Lung microvascular endothelial cell (primary cell): Measurements from ENCODE around the gene ZNF221. TPM values are rescaled to one million over a fixed set of nuclear protein-coding genes. Genes with fewer than 3 reads are reported as not detected.
"Not testable (repeated sequence)": the region's sequence is repeated elsewhere in the genome, so short reads cannot be mapped to it uniquely, and the experiment has no call there.

Source experiments
- DNase-seq, 2 donors: peaks; one replicate each; pipeline versions ENCODE4 v3.0.0 to v3.0.0-alpha.2; 2010; ENCODE audit warnings: low read depth in 2 of 2
- total RNA-seq: library from RNA; depleted of rRNA; stranded (reverse); fragments of >200 nt; gene quantifications from 2 replicates; pipeline ENCODE4 v1.2.1, GENCODE V29; 2014

The ZNF221 gene
- total RNA-seq = 3.3 and 4.0 TPM in 2 replicates

DNA sequence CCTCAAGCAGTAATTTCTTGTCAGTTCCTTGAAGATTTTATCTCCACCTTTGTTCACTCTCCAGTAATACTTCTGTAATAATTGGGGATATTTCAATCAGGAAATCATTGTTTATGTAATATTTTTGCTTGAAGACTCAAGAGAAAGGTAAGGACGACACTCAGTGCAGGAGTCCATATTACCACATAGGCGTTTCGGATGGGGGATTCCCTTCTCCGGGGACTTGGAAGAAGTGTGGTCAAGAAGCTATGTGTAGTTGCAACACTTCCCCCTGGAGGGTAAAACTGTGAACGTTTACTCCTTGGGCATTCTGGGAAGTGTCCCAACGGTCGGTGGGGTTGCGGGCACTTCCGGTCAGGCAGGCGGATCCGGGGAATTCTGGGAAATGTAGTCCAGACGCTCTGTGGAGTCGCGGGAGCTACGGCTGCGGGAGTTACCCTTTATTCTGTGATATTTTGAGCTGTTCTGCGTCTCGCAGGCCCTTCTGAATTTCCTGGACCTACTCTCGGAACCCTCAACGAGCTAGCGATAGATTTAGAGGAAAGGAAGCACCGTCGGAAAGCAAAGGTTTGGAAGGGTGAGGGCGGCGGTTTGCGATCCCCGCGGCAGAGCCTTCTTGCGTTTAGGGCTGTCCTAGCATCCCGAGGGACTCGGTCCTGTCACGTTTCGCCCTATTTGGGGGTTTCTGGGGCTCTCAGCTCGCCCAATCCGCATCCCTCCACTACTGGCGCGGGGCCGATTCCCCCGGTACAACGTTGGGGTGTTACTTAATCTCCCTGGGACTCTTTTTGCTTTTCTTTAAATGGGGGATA is at the start of gene ZNF221:
Gene ZNF221 (plus strand): TSS at position 395 of the 812 bp plus-strand sequence. CDS start 11,499 bp downstream, outside the sequence.
- DNase-seq = peak; percentile 84 to 97

DNA sequence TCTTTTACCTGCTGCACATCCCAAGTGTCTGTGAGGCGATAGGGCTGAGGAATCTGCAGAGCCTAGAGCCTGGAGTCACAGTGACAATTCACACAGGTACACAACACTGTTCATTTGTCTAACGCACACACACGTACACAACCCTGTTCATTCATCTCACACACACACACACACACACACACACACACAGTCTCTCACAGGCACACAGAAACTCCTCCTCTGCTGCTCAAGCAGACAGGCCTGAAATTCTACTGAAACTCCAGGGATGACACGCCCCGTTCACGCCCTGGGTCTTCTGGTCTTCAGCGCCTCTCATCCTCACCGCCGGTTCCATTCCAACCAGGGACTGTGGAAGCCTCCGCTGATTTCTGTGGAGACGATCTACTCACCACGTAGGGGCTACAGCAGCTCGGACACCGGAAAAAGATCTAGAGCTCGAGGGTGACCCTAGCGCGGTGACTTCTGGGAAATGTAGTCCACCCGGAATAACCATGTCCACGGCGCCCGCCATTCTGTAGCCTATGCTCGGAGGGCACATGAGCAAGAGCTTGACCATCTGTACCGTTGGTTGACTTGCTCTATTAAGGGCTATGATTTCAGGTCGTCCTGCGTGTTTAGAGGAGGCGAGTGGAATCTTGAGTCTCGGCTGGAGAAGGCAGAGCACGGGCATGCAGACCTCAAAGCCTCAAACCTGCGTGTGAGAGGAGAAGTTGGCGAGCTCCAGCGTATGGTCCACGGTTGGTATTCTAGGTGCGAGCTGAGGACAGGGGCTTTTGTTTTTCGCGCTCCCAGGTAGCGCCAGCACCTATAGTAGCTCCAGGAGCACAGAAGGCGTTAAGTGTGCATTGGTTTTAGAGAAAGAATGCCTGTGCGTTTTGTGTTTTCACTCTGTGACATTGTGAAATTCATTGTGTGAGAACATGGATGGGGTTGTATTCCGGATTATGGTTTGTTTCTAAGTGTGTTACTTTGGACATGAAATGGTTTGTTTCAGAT is 49.3 kb upstream of the ZNF221 start:
- peak; percentile 86 to 89 for DNase-seq

DNA sequence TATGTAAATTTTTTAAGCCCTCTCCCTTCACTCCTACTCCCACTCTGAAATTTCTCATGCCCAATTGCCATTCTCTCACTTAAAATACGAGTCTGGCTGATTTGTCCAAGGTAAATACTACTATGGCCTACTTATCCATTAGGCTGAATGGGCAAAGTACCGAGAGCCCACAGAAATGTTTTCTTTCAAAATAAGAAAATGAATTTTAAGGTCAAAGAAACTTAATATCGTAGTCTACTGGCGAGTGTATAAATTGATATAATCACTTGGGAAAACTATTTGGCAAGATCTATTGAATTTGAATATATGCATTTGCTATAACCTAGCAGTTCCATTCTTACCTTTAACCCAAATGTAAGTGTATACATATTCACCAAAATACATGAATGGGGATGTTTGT is 48.6 kb upstream of the ZNF221 start:
- no peak for DNase-seq

DNA sequence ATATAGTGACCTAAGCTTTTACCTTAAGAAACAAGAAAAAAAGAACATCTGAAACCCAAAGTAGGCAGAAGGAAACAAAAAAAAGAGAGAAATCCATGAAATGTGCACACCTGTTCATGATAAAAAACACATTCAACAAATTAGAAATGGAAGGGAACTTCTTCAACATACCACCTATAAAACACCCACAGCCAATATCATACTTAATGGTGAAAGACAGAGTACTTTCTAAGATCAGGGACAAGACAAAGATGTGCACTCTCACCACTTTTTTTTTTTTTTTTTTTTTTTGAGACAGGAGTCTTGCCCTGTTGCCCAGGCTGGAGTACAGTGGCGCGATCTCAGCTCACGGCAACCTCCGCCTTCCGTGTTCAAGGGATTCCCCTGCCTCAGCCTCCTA is 45.1 kb upstream of the ZNF221 start:
- DNase-seq = no peak

DNA sequence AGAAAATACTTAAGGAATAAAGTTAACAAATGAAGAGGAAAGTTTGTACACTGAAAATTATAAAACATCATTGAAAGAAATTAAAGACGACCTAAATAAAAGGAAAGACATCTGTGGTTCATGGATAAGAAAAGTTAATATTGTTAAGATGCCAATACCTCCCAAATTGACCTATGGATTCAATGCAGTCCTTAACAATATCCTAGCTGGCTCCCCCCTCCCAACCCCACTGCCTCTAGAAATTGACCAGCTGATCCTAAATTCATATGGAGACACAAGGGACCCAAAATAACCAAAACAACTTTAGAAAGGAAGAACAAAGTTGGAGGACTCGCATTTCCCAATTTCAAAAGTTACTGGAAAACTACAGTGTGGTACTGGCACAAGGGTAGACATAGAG is 44.3 kb upstream of the ZNF221 start:
- no peak for DNase-seq

DNA sequence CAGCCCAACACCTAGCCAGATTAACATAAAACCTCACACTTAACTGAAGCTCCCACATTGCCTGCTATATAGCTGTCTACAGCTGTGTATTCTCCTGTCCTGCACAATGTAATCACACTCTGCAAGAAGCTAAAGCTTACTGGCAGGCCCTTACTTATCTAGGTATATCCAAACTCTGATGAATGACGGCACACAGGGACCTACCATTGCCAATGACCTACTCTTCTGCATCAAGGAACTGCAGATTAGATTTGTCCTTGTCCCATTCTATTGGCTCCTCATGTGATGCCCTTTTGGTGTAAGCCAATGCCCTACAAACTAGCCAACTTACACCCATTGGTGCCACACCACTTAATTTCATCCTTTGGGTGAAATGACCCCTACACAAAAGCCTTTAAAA is 42.4 kb upstream of the ZNF221 start:
- no peak for DNase-seq

DNA sequence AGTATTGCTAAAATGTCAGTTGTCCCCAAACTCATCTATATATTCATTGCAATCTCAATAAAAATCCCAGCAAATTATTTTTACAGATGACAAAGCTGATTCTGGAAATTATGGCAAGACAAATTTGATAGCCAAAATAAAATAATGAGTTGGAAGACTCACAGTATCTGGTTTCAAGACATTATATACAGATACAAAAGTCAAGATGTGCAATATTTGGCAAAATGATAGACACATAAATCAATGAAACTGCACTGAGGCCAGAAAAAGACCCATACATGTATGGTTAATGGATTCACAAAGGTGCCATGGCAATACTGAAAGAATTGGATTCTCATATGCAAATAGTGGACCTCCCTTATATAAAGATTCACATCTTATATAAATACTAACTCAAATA is 40.1 kb upstream of the ZNF221 start:
- DNase-seq = no peak

DNA sequence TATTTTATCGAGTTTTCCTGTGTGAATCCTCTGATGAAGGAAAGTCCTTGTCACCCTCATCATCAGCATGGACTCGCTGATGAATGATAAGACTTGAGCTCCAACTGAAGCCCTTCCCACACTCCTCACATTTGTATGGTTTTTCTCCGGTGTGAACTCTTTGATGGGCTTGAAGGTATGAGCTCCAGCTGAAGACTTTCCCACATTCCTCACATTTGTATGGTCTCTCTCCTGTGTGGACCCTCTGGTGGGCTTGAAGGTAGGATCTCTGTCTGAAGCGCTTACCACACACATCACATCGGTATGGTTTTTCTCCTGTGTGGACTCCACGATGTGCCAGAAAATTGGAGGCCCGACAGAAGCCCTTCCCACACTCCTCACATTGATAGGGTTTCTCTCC is 37.6 kb upstream of the ZNF221 start:
- DNase-seq = peak in 1 of 2 donors; percentile 4

DNA sequence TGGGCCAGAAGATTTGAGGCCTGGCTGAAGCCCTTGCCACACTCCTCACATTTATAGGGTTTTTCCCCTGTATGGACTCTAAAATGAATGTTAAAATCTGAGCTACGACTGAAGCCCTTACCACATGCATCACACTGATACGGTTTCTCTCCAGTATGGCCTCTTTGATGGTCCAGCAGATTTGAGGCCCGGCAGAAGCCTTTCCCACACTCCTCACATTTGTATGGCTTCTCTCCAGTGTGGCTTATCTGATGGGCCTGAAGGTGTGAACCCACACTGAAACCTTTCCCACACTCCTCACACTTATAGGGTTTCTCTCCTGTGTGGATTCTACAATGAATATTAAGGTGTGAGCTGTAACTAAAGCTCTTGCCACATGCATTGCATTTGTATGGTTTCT is 37.0 kb upstream of the ZNF221 start:
- DNase-seq = no peak

DNA sequence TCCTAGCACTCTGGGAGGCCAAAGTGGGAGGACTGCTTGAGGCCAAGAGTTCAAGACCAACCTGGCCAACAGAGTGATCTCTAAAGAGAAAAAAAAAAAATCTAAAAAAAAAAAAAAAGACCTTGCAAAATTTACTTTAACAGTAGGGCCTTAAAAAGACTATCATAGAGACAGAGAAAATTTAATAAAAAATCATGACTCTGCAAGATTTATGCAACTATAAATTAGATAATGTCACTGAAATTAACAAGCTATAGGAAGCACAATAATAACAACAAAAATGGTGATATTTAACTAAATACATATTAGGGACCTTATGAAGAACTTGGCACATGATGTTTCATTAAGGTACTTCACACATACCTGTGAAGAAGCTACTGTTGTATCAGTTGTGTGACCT is 27.2 kb upstream of the ZNF221 start:
- DNase-seq = no peak

DNA sequence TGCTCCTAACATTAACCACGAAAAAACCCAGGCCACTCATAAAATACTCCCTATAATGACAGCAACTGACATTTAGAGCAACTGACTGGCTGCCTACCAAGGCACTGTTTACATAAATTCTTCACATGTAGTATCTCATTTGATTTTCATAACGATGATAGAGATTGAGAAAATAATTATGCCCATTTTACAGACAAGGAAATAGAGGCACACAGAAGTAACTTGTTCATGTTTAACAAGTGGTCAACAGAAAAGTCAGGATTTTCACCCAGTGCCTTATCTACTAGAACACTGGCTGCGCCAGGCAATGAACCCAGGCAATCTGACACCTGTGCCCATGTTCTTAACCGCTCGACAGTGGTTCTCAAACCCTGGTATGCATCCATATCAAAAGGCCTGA is 22.2 kb upstream of the ZNF221 start:
- no peak for DNase-seq

DNA sequence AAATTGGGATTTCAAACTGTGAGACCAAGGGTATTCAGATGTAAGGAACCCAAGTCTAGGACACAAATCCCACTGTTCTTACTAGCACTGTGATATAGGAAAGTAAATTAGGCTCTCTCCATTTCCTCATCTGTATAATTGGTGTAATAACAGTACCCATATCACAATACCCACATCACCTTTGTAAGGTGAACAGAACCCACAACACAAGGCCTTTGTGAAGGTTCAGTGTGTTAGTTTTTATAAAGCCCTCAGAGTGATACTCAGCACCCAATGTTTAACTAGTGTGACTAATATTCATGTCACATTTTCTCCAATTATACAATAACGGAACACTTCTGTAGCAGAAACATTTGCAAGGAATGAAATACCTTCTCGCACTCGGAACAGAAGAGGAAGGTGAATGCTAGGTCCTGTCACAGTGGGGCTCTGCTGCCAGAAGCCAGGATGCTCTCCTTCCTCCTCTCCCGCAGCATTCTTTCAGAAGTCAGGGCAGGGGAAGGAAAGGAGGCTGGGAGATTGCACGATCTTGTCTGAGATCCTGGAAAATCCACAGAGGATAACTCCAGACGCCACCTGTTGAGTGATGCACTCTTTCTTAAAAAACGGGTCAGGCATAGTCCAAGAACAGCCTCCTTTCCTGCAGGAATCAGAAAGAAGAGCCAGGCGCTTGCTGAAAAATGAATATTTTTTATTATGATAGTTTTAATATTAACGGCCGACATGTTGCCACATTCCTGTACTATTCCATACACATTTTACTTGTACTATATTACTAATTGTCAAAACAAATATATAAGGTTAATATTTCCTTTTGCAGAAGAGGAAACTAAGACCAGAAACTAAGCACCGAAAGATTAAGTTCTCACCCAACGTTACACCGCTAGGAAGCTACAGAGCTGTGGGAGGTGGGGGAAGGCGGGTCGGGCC is 16.7 kb upstream of the ZNF221 start:
- DNase-seq = peak in 1 of 2 donors; percentile 7

DNA sequence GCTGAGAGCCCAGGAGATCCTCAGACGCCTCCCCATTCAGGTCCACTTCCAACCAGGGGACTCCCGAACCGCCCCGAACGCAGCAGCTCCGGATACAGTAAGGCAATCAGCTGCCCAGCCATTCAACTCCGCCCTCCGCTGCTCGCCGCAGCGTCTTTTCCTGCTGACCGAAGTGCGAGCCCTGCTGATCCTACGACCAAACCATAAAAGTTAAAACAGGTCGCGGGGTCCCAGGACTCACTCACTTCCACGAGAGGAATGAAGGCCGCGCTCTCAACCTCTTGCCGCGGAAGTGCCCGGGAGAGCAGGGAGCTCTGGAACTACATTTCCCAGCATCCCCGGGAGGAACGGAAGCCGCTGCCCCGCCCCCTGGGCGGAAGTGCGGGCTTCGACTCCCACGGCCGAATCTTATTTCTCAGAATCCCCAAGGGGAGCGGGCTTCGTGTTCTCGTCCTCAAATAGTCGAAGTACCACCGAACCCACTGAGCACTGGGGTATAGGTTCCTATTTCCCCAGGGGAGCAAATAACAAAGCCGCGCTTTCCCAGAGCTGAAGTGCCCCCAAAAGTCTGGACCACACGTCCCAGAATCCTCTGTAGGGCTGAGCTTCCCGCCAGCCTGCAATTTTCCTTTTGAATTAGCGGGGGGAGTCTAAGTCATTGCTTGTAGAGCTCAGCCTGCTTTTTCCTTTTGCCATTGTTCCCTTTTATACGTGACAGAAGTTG is 15.9 kb upstream of the ZNF221 start, which contains the start of gene ZNF45:
Gene ZNF45 (minus strand): TSS at position 298 of the 724 bp plus-strand sequence. CDS start 13,097 bp downstream, outside the sequence.
- DNase-seq = peak; percentile 89 to 91

DNA sequence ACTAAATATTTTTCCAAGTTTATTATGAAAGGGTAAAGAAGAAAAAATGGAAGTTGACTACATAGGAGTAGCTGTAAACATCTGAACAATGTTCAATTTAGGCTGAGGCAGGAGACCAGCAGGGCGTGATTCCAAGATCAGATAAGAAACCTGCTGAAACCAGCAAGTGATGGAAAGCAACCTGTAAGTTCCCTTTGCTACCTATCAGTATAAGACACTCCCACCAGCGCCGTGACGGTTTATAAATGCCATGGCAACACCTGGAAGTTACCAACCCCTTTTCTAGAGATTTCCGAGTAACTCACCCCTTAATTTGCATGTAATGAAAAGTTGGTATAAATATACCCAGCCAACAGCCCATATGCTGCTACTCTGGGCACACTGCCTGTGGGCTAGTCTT is 14.8 kb upstream of the ZNF221 start:
- no peak for DNase-seq

DNA sequence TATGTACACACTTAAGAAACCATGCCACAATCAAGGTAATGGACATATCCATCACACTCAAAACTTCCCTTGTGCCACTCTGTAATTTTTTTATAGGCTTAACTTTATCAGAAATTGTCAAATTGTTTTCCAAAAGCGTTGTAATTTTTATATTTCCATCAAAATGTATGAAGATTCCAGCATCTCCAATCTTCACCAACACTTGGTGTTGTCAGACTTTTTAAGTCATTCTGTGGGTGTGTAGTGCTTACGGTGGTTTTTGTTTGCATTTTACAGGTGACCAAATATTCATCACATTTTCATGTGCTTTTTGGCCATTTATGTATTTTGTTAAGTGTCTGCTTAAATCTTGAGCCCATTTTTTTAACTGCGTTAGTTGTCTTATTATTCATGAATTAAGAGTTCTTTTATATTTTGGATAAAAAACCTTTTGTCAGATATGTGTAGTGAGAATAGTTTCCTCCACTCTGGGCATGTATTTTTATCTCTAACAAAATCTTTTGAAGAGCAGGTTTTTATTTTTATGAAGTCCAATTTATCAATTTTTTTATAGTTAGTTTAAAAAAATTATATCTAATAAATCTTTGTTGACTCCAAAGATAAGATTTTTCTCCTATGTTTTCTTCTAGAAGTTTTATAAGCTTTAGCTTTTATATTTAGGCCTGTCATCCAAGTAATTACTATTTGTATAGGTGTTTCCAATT is 11.3 kb upstream of the ZNF221 start:
- DNase-seq = no peak

DNA sequence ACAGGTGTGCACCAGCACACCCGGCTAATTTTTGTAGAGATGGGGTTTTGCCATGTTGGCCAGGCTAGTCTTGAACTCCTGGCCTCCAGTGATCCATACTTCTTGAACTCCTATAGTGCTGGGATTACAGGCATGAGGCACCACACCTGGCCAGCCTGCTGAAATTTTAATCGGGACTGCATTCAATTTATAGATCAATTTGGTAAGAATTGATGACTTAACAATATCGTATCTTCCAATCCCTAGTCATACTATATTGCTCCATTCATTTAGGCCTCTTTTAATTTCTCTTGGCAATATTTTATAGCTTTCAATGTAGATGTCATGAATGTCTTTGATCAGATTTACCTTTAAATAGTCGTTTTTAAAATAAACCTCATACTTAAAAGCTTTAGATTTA is 10.3 kb upstream of the ZNF221 start:
- no peak for DNase-seq

DNA sequence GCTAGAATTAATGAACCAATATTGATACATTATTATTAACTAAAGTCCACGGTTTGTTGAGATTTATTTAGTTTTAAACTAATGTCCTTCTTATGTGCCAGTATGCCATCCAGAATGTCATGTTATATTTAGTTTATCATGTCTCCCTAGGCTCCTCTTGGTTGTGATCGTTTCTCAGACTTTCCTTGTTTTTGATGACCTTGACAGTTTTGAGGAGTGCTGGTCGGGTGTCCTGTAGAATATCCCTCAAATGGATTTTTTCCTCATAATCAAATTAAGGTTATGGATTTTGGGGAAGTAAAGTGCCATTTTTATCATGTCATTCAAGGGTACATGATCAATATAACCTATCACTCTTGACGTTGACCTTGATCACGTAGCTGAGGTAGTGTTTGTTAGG is 9.8 kb upstream of the ZNF221 start:
- DNase-seq = no peak

DNA sequence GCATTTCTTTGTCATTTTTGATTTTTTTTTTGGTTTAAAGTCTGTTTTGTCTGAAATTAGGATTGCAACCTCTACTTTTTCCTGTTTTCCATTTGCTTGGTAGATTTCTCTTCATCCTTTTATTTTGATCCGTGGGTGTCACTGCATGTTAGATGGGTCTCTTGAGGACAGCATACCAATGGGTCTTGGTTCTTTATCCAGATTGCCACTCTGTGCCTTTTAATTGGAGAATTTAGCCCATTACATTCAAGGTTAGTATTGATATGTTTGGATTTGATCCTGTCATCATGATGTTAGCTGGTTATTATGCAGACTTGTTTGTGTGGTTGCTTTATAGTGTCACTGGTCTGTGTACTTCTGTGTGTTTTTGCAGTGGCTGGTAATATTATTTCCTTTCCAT is 3.6 kb upstream of the ZNF221 start:
- DNase-seq = not testable (repeated sequence)

DNA sequence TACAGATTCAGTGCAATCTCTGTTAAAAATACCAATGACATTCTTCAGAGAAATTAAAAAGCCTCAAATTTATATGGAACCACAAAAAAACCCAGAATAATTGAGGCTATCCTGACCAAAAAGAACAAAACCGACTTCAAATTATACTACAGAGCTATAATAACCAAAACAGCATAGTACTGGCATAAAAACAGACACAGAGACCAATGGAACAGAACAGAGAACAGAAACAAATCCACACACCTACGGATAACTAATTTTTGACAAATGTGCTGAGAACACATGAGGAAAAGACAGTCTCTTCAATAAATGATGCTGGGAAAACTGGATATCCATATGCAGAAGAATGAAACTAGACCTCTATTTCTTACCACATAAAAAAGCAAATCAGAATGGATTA is 1.2 kb upstream of the ZNF221 start:
- DNase-seq = not testable (repeated sequence)

DNA sequence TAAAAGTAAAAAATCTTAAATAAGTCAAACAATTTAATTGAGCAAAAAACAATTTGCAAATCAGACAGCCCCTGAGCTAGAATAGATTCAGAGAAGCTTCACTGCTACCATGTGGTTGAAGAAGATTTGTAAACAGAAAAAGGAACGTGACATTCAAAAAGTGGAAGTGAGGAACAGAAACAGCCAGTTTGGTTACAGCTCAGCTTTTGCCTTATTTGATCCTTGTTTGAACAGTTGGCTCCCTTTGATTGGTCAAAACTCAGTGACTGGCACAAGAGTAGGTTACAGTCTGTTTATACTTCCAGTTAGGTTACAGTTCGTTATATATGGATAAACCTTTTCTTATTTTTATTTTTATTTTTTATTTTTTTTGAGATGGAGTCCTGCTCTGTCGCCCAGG is 5.8 kb downstream of the ZNF221 start:
- DNase-seq = no peak
